H9 (cell line): ENCODE measurements around the gene TENM3. TPM values are rescaled to one million over a fixed set of nuclear protein-coding genes. Genes with fewer than 3 reads are reported as not detected.

Experiments used
- DNase-seq: peaks from one replicate; pipeline ENCODE4 v3.0.0-alpha.2; 2017
- H2AFZ ChIP-seq: one replicate; pipeline ENCODE4 v1.6.1; 2013; ENCODE audit warnings: mild to moderate bottlenecking, low read length, control low read depth, moderate library complexity
- H2AK5ac ChIP-seq: 2 replicates; pipeline ENCODE4 v1.6.1; 2013; ENCODE audit warnings: low read length, control low read depth, mixed read lengths; ENCODE audit not compliant: insufficient read length
- H2BK120ac ChIP-seq: one replicate; pipeline ENCODE4 v1.6.1; 2013; ENCODE audit warnings: low read depth, mild to moderate bottlenecking, low read length, control low read depth, inconsistent platforms; ENCODE audit not compliant: poor library complexity, severe bottlenecking
- H2BK12ac ChIP-seq: 2 replicates; pipeline ENCODE4 v1.6.1; 2013; ENCODE audit warnings: low read length, control low read depth, mixed read lengths, low read depth; ENCODE audit not compliant: insufficient read length
- H2BK15ac ChIP-seq: 2 replicates; pipeline ENCODE4 v1.6.1; 2013; ENCODE audit warnings: low read depth, low read length, control low read depth
- H2BK20ac ChIP-seq: one replicate; pipeline ENCODE4 v1.6.1; 2013; ENCODE audit warnings: low read depth, mild to moderate bottlenecking, low read length, control low read depth, inconsistent platforms; ENCODE audit not compliant: poor library complexity, severe bottlenecking
- H2BK5ac ChIP-seq: 2 replicates; pipeline ENCODE4 v1.6.1; 2013; ENCODE audit warnings: low read length, control low read depth, mixed read lengths; ENCODE audit not compliant: insufficient read length
- H3K14ac ChIP-seq: 2 replicates; pipeline ENCODE4 v1.6.1; 2013; ENCODE audit warnings: low read length, control low read depth; ENCODE audit not compliant: insufficient read depth
- H3K18ac ChIP-seq: 2 replicates; pipeline ENCODE4 v1.6.1; 2013; ENCODE audit warnings: low read depth, mild to moderate bottlenecking, mixed read lengths, low read length, control low read depth; ENCODE audit not compliant: insufficient read length
- H3K23ac ChIP-seq: 2 replicates; pipeline ENCODE4 v1.6.1; 2013; ENCODE audit warnings: low read length, control low read depth, mixed read lengths, low read depth; ENCODE audit not compliant: insufficient read length
- H3K23me2 ChIP-seq: 2 replicates; pipeline ENCODE4 v1.6.1; 2013; ENCODE audit warnings: low read depth, mild to moderate bottlenecking, mixed read lengths, low read length, control low read depth; ENCODE audit not compliant: insufficient read length, poor library complexity, severe bottlenecking
- H3K27ac ChIP-seq: 2 replicates; pipeline ENCODE4 v1.5.1; 2013; ENCODE audit warnings: low read length, control low read depth, mixed read lengths, low read depth; ENCODE audit not compliant: insufficient read length
- H3K27me3 ChIP-seq: 2 replicates; pipeline ENCODE4 v1.6.1; 2013; ENCODE audit warnings: low read length, control low read depth, inconsistent platforms; ENCODE audit not compliant: insufficient read depth
- H3K4ac ChIP-seq: 2 replicates; pipeline ENCODE4 v1.6.1; 2013; ENCODE audit warnings: low read depth, mild to moderate bottlenecking, control low read depth, inconsistent platforms, low read length, moderate library complexity
- H3K4me1 ChIP-seq: 2 replicates; pipeline ENCODE4 v1.6.1; 2013; ENCODE audit warnings: low read length, control low read depth, inconsistent platforms; ENCODE audit not compliant: insufficient read depth
- H3K4me2 ChIP-seq: 2 replicates; pipeline ENCODE4 v1.6.1; 2013; ENCODE audit warnings: low read length, control low read depth, mixed read lengths; ENCODE audit not compliant: insufficient read length, insufficient read depth
- H3K56ac ChIP-seq: 2 replicates; pipeline ENCODE4 v1.6.1; 2013; ENCODE audit warnings: low read depth, mild to moderate bottlenecking, mixed read lengths, low read length, control low read depth; ENCODE audit not compliant: insufficient read length
- H3K79me1 ChIP-seq: 2 replicates; pipeline ENCODE4 v1.6.1; 2013; ENCODE audit warnings: low read depth, mild to moderate bottlenecking, moderate library complexity, low read length, control low read depth, inconsistent platforms; ENCODE audit not compliant: insufficient read depth, poor library complexity, severe bottlenecking
- H3K79me2 ChIP-seq: 2 replicates; pipeline ENCODE4 v1.6.1; 2013; ENCODE audit warnings: low read length, control low read depth, inconsistent platforms; ENCODE audit not compliant: insufficient read depth
- H3K9ac ChIP-seq: 2 replicates; pipeline ENCODE4 v1.6.1; 2013; ENCODE audit warnings: low read length, control low read depth, mixed read lengths; ENCODE audit not compliant: insufficient read length; ENCODE audit errors: extremely low read depth
- H3K9me3 ChIP-seq: one replicate; pipeline ENCODE4 v1.6.1; 2013; ENCODE audit warnings: low read depth, low read length, inconsistent platforms; ENCODE audit not compliant: control insufficient read depth
- H3T11ph ChIP-seq: one replicate; pipeline ENCODE4 v1.6.1; 2013; ENCODE audit warnings: mild to moderate bottlenecking, low read length, control low read depth, inconsistent platforms
- H4K20me1 ChIP-seq: one replicate; pipeline ENCODE4 v1.6.1; 2013; ENCODE audit not compliant: control insufficient read depth, insufficient read length, insufficient read depth
- H4K5ac ChIP-seq: 2 replicates; pipeline ENCODE4 v1.6.1; 2013; ENCODE audit warnings: low read depth, mild to moderate bottlenecking, mixed read lengths, low read length, control low read depth; ENCODE audit not compliant: insufficient read length
- H4K8ac ChIP-seq: replicated peaks from 2 replicates; pipeline ENCODE4 v1.6.1; 2013; ENCODE audit warnings: low read length, control low read depth, mixed read lengths, low read depth; ENCODE audit not compliant: insufficient read length
- H4K91ac ChIP-seq: 2 replicates; pipeline ENCODE4 v1.6.1; 2013; ENCODE audit warnings: low read depth, mild to moderate bottlenecking, moderate library complexity, mixed read lengths, low read length, control low read depth; ENCODE audit not compliant: insufficient read length
- H3K27ac Mint-ChIP-seq, 3 experiments: 2 replicates in 2 of 3; 3 replicates in 1 of 3; pipeline ENCODE4 v1.8.0; 2020 to 2021; ENCODE audit warnings: mixed read lengths in 3 of 3, mild to moderate bottlenecking in 1 of 3, moderate library complexity in 1 of 3
- H3K27me3 Mint-ChIP-seq: 2 replicates; pipeline ENCODE4 v1.8.0; 2021; ENCODE audit warnings: low read depth, mild to moderate bottlenecking, moderate library complexity, mixed read lengths
- H3K36me3 Mint-ChIP-seq, 3 experiments: 2 replicates in 2 of 3; 3 replicates in 1 of 3; pipeline ENCODE4 v1.8.0; 2020 to 2021; ENCODE audit warnings: low read depth in 3 of 3, mixed read lengths in 3 of 3; ENCODE audit not compliant: insufficient read depth in 1 of 3
- H3K4me1 Mint-ChIP-seq, 2 experiments: 2 replicates each; pipeline ENCODE4 v1.8.0; 2020; ENCODE audit warnings: mixed read lengths in 2 of 2
- H3K4me3 Mint-ChIP-seq, 2 experiments: 2 replicates in 1 of 2; 3 replicates in 1 of 2; pipeline ENCODE4 v1.8.0; 2020 to 2021; ENCODE audit warnings: mild to moderate bottlenecking in 2 of 2, mixed read lengths in 2 of 2, moderate library complexity in 1 of 2
- H3K9me3 Mint-ChIP-seq, 2 experiments: 2 replicates in 1 of 2; 3 replicates in 1 of 2; pipeline ENCODE4 v1.8.0; 2020; ENCODE audit warnings: mild to moderate bottlenecking in 2 of 2, mixed read lengths in 2 of 2, moderate library complexity in 1 of 2
- CTCF ChIP-seq: fragments of 200-600 bp; sonication (generic); conservative IDR thresholded peaks from 3 replicates; pipeline ENCODE4 v1.8.0; 2021; ENCODE audit warnings: antibody characterized with exemption, mild to moderate bottlenecking
- WGBS: extraction: QIAGEN DNeasy Blood & Tissue Kit; methylation state at CpG from one replicate; pipeline ENCODE4 v1.1.7; 2013; ENCODE audit warnings: missing lambda C conversion rate, low lambda C conversion rate, mixed read lengths; ENCODE audit not compliant: insufficient read length; ENCODE audit errors: extremely low coverage; 5-methylcytosine and 5-hydroxymethylcytosine counted together
- total RNA-seq: library from RNA; stranded (reverse); gene quantifications from 2 replicates; pipeline ENCODE4 v1.2.1, GENCODE V29; 2021

Gene TENM3
- total RNA-seq, 1 experiment from 2014 or later: 49.6 TPM

- Mint-ChIP-seq H3K4me1 (peaks cover 43 to 48% of the 10 kb centered on the region in 2 experiments), H3K27me3 (no peaks in the 10 kb centered on the region), H3K27ac (no peak overlapping the region; a peak in 1 of 7 replicates), H3K36me3 (peaks cover 0 to 5% (median 0%) of the 10 kb centered on the region in 3 experiments; a peak in 3 of 7 replicates), H3K4me3 (no peak overlapping the region), H3K9me3 (no peaks in the 10 kb centered on the region)
- Histone ChIP-seq H3K14ac (no peak overlapping the region), H2BK12ac (no peak overlapping the region), H3K18ac (no peak overlapping the region), H4K5ac (no peak overlapping the region), H3T11ph (no peak overlapping the region), H3K9ac (no peak overlapping the region), H2BK5ac (no peak overlapping the region), H4K8ac (no peak overlapping the region), H2AK5ac (no peak overlapping the region), H3K23ac (no peak overlapping the region), H2BK20ac (no peak overlapping the region), H3K9me3 (no peaks in the 10 kb centered on the region), H4K20me1 (no peaks in the 10 kb centered on the region), H3K27me3 (no peaks in the 10 kb centered on the region; the same call in 1 of the 2 replicates), H3K27ac (no peak overlapping the region), H3K4ac (no peak overlapping the region), H4K91ac (no peak overlapping the region), H2AFZ (no peak overlapping the region), H2BK120ac (no peak overlapping the region), H3K4me2 (no peak overlapping the region), H3K79me2 (no peaks in the 10 kb centered on the region), H3K56ac (no peak overlapping the region), H3K4me1 (peaks cover 13% of the 10 kb centered on the region; the same call in 1 of the 2 replicates), H3K23me2 (no peaks in the 10 kb centered on the region), H3K79me1 (peaks cover 2% of the 10 kb centered on the region), H2BK15ac (no peak overlapping the region)
- TF ChIP-seq CTCF: no peak
- WGBS: no CpG with 5 or more reads among the region's 8 CpGs
- DNase-seq: no peak
Measured at GRCh38 chr4:182203872-182204411, 39.3 kb upstream of the TENM3 start.
